ENCODE results near the gene ATXN7L1. TPM values are rescaled to one million over a fixed set of nuclear protein-coding genes. Genes with fewer than 3 reads are reported as not detected.

ATXN7L1 gene
- total RNA-seq, 1 donor from 2014 or later: 2.4 TPM

GRCh38 chr7:105743351-105744090 is 132.9 kb downstream of the ATXN7L1 start:
- Histone ChIP-seq H3K4me3 (ENCODE audit: low read depth, low read length) (no peak overlapping the region), H3K27me3 (ENCODE audit: control insufficient read depth, insufficient read depth, low read length) (no peaks in the 10 kb centered on the region), H3K36me3 (ENCODE audit: control insufficient read depth, insufficient read depth, low read length) (no peaks in the 10 kb centered on the region)
- no peak for DNase-seq (ENCODE audit: low read depth)
- TF ChIP-seq CTCF (IDR thresholded peaks at IDR 0.05; ENCODE audit: insufficient read depth, low read length, severe bottlenecking): no peak
- FAIRE-seq: peak; percentile 52

- no peaks in the 10 kb centered on the region for H3K27me3 ChIP-seq (ENCODE audit: control insufficient read depth, insufficient read depth, low read length)
- FAIRE-seq: no peak
- H3K4me3 ChIP-seq (ENCODE audit: low read depth, low read length): no peak overlapping the region
- no peaks in the 10 kb centered on the region for H3K36me3 ChIP-seq (ENCODE audit: control insufficient read depth, insufficient read depth, low read length)
- DNase-seq (ENCODE audit: low read depth): no peak
- no peak for TF ChIP-seq CTCF (IDR thresholded peaks at IDR 0.05; ENCODE audit: insufficient read depth, low read length, severe bottlenecking)
Measured at GRCh38 chr7:105742787-105743186, 133.6 kb downstream of the ATXN7L1 start.

- peak; percentile 89 for FAIRE-seq
- H3K4me3 ChIP-seq (ENCODE audit: low read depth, low read length): no peak overlapping the region
- no peaks in the 10 kb centered on the region for H3K27me3 ChIP-seq (ENCODE audit: control insufficient read depth, insufficient read depth, low read length)
- TF ChIP-seq CTCF (IDR thresholded peaks at IDR 0.05; ENCODE audit: insufficient read depth, low read length, severe bottlenecking): no peak
- no peak for DNase-seq (ENCODE audit: low read depth)
- no peaks in the 10 kb centered on the region for H3K36me3 ChIP-seq (ENCODE audit: control insufficient read depth, insufficient read depth, low read length)
Measured at GRCh38 chr7:105741982-105742381, 134.4 kb downstream of the ATXN7L1 start.

- no peak for FAIRE-seq
- no peak for TF ChIP-seq CTCF (IDR thresholded peaks at IDR 0.05; ENCODE audit: insufficient read depth, low read length, severe bottlenecking)
- H3K4me3 ChIP-seq (ENCODE audit: low read depth, low read length): no peak overlapping the region
- no peak for DNase-seq (ENCODE audit: low read depth)
- H3K27me3 ChIP-seq (ENCODE audit: control insufficient read depth, insufficient read depth, low read length): no peaks in the 10 kb centered on the region
- no peaks in the 10 kb centered on the region for H3K36me3 ChIP-seq (ENCODE audit: control insufficient read depth, insufficient read depth, low read length)
Measured at GRCh38 chr7:105738133-105738532, 138.3 kb downstream of the ATXN7L1 start.

- no peak for FAIRE-seq
- Histone ChIP-seq H3K36me3 (ENCODE audit: control insufficient read depth, insufficient read depth, low read length) (no peaks in the 10 kb centered on the region), H3K4me3 (ENCODE audit: low read depth, low read length) (no peak overlapping the region), H3K27me3 (ENCODE audit: control insufficient read depth, insufficient read depth, low read length) (no peaks in the 10 kb centered on the region)
- no peak for TF ChIP-seq CTCF (IDR thresholded peaks at IDR 0.05; ENCODE audit: insufficient read depth, low read length, severe bottlenecking)
- no peak for DNase-seq (ENCODE audit: low read depth)
Measured at GRCh38 chr7:105734233-105734632, 142.2 kb downstream of the ATXN7L1 start.

GRCh38 chr7:105731042-105731441 is 145.4 kb downstream of the ATXN7L1 start:
- DNase-seq (ENCODE audit: low read depth) (no peak), FAIRE-seq (no peak)
- Histone ChIP-seq H3K27me3 (ENCODE audit: control insufficient read depth, insufficient read depth, low read length) (no peaks in the 10 kb centered on the region), H3K4me3 (ENCODE audit: low read depth, low read length) (no peak overlapping the region), H3K36me3 (ENCODE audit: control insufficient read depth, insufficient read depth, low read length) (no peaks in the 10 kb centered on the region)
- TF ChIP-seq CTCF (IDR thresholded peaks at IDR 0.05; ENCODE audit: insufficient read depth, low read length, severe bottlenecking): no peak
